Stimulated activated CD8-positive, alpha-beta memory T cell treated with anti-CD3 and anti-CD28 coated beads, Interleukin-2, amount 100 ng/mL, for 48 hours (primary cell): ENCODE results near the gene SYT13.

ENCODE experiments used
- DNase-seq, 2 donors: peaks; one replicate each; pipeline ENCODE4 v3.0.0-alpha.2; 2020; ENCODE audit warnings: low read depth in 2 of 2

SYT13 gene

GRCh38 chr11:45248501-45249011, 37.6 kb downstream of the SYT13 start:
- DNase-seq = no peak

DNA sequence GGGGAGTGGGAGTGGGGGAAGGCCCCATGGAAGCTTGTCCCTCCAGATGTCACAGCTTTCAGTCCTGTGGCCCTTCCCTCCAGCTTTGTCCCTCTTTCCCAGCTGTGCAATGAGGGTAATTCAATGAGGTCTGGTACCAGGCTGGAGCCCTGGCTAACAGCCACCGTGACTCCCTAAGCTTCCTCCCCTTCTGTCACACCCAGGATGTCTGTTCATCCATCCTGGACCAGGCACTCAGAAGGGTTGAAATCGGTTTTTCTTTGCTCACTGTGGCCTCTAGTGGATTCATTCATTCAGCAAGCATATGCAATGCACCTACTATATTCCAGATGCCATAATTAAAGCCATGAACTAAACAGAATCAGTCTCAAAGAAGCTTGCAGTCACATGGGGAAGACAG, 38.7 kb downstream of the SYT13 start:
- no peak for DNase-seq

- DNase-seq = no peak
Observed at GRCh38 chr11:45246241-45246640, 39.9 kb downstream of the SYT13 start.

DNA sequence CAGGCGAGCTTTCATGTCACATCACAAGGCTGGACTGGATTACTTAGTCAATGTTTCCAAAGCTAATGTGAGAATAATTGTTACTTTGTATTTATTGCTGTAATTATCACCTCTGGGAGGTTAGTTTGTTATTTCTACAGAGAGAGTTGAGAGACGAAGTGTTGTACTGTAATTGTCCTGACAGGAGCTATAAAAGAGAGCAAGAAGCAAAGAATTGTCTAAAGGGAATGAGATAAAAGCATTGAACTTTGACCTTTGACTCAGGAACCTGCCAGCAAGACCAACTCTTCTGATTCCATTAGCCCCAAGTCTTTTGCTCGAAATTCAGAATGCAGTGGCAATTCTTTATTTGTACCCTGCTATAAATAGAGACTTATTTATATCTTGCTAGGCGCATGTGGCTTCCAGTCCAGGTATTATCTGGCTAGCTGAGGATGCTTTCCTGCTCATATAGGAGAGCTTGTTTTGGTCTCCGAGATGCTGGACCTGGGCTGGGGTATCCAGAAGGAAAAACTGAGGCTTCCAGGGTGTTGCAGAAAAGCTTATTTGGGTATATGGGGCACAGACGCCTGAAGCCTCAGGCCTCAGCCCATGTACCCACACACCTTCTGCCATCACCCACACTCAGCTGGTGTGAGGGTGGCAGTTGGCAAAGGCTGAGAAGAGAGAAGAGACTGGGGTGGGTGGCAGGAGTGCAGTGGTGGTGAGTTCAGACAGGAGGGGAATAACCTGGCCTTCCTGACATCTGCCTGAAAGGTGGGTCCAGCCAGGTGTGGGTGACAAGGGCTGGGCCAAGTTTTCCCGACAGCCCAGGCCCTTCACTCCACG, 40.7 kb downstream of the SYT13 start:
- DNase-seq = no peak

- DNase-seq = no peak
Observed at GRCh38 chr11:45243967-45244366, 42.2 kb downstream of the SYT13 start.

DNA sequence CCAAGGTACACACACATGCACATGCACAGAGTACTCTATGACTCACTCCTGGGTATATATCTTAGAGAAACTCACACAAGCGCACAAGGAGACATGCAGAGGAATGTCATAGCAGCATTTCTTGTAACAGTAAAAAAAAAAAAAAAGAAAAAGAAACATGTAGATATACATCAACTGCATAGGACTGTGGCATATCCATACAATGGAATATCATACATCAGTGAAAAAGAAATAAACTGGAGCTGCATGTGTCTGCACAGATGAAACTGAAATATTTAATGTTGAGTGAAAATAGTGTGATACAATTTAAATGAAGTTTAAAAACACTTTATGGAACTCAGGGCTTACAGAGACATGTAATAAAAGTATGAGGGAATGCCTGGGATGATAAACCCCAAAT, 46.4 kb downstream of the SYT13 start:
- no peak for DNase-seq

GRCh38 chr11:45238724-45239123, 47.4 kb downstream of the SYT13 start:
- DNase-seq = no peak

DNA sequence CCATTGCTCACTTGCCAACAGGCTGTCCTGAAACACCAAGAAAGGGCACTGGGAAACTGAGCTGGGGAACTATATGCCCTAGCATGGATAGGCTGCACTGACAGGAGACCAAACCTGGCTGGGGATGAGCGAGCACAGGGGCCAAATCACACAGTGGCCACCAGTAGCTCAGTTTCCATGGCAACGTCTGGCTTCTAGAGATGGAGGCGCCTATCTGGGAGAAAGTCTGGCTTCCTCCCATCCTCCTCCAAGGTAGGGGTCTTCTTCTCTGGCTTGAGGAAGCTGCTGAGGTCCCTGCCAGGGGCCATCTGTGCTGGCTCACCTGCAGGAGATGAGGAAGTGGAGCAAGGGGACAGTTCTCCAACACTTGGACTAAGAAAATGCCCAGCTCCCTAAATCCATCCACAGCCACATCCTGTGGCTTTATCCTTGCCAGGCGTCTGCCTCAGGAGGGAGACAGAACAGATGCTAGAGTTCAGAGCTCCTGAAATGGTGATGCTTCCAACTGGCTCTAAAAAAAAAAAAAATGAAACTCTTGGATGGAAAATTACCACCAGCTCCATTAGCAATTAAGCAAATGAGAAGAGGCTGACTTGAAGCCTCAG, 48.3 kb downstream of the SYT13 start:
- no peak for DNase-seq

DNA sequence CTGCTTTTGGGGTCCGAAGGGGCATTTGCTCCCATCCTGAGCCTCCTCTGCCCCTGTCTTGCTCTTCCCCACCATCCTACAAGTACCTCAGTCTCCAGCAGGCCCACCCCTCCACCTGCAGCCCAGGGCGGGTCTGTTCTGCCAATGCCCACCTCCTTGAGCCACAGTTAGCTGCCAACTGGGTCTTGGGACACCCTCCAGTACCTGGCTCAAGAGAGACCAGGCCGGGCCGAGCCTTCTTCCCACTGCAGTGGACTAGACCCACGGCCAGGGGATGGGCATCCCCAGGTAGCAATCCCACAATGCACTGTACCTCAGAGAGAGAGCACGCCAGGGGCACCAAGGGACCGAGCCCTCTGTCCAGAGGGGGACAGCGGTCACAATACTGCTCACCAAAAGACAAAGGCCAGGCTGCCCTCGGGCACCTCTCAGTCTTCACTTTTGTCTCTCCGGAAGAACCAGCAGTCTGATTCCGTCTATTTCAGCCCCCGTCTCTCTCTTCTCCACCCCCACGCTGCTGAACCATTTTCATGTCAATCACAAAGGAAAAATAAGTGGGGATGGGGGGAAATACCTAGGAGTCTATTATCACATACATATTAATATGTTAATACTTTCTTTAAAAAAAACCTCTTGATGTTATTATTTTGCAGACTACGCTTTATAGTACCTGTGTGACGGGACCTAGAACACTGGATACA, 51.7 kb downstream of the SYT13 start:
- no peak for DNase-seq

- no peak for DNase-seq
Observed at GRCh38 chr11:45233804-45234170, 52.4 kb downstream of the SYT13 start.

- DNase-seq = peak; percentile 43 to 52
Observed at GRCh38 chr11:45233121-45233803, 52.9 kb downstream of the SYT13 start.

- no peak for DNase-seq
Observed at GRCh38 chr11:45232341-45233080, 53.6 kb downstream of the SYT13 start.

DNA sequence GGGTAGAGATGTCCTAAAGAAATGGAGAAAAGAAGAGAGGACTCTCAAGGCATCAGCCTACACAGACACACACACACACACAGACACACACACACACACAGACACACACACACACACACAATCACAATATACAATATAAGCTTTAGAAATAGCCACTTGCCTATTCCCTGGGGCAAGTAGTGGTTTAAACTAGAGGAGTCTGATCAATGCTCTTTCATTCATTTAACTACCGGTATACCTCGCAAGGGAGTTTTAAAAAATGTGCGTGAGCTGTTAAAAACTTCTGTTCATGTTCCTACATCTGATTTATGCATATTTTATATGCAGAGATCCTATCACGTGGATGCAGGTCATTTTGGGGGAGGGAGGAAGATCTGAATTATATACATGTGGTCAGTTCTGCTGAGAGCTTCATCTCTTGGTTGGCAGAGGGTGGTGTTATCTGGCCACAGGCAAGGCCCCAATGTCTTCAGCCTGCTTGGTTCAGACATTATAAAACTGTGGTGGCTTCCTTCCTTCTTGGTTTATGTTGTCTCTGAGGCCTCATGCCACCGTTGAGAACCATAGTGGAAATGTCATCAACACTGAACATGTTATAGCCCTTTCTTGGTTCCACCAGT, 56.6 kb downstream of the SYT13 start:
- DNase-seq = no peak

- DNase-seq = no peak
Observed at GRCh38 chr11:45227836-45228235, 58.3 kb downstream of the SYT13 start.

GRCh38 chr11:45226901-45227300, 59.2 kb downstream of the SYT13 start:
- no peak for DNase-seq

DNA sequence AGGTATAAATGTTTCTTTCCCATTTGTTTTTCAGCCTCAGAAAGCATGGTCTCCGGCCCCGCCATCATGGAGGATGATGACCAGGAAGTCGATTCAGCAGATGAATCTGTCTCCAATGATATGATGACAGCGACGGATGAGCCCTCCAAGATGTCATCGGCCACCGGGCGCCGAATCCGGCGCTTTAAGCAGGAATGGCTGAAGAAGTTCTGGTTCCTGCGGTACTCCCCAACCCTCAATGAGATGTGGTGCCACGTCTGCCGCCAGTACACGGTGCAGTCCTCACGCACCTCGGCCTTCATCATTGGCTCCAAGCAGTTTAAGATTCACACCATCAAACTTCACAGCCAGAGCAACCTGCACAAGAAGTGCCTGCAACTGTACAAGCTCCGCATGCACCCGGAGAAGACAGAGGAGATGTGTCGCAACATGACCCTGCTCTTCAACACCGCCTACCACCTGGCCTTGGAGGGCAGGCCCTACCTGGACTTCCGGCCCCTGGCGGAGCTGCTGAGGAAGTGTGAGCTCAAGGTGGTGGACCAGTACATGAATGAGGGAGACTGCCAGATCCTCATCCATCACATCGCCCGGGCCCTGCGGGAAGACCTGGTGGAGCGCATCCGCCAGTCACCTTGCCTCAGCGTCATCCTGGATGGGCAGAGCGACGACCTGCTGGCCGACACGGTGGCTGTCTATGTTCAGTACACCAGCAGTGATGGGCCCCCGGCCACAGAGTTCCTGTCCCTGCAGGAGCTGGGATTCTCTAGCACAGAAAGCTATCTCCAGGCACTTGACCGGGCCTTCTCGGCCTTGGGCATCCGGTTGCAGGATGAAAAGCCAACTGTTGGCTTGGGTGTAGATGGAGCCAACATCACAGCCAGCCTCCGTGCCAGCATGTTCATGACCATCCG, 59.9 kb downstream of the SYT13 start:
- no peak for DNase-seq

GRCh38 chr11:45225277-45225676, 60.9 kb downstream of the SYT13 start:
- no peak for DNase-seq

- DNase-seq = no peak
Observed at GRCh38 chr11:45224766-45225165, 61.4 kb downstream of the SYT13 start.

DNA sequence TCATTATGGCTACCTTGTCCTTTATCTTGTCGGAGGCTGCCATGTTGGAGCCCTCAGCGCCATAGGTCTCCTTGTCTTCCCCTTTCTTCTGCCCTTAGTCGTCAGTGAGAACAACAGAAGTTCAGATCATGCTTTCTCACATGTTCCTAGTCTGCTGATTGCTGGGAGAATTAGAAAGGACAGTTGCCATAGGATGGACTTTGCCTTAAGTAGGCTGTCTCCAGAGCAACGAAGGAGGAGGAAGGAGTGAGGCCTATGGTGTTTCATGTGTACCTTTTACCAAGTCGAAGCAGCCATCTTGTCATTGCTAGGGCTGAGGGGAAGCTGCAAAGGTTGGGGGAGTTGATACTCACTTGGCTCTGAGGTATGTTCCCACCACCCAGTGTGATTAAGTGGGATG, 62.6 kb downstream of the SYT13 start:
- no peak for DNase-seq

DNA sequence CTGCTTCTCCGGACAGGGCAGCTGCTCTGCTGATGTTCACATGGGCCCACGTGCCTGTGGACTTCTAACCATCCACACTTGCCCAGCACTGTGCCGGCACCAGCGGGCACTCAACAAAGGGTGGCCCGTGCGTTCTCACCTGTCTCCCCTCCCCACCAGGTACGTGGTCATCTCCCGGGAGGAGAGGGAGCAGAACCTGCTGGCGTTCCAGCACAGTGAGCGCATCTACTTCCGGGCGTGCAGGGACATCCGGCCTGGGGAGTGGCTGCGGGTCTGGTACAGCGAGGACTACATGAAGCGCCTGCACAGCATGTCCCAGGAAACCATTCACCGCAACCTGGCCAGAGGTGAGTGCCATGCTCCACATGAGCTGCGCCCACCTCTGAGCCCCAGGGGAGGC, 66.7 kb downstream of the SYT13 start:
- DNase-seq = no peak
